GM19467 (cell line): ENCODE data around the gene PRR20E.
"Not testable (repeated sequence)": the region's sequence is repeated elsewhere in the genome, so short reads cannot be mapped to it uniquely, and the experiment has no call there.

Experiments
- ATAC-seq: cut with Tn5 transposase; IDR thresholded peaks from one replicate; pipeline ENCODE4 v1.9.1; 2021; ENCODE audit warnings: mild to moderate bottlenecking, moderate library complexity; ENCODE audit not compliant: unreplicated experiment

Gene PRR20E

DNA sequence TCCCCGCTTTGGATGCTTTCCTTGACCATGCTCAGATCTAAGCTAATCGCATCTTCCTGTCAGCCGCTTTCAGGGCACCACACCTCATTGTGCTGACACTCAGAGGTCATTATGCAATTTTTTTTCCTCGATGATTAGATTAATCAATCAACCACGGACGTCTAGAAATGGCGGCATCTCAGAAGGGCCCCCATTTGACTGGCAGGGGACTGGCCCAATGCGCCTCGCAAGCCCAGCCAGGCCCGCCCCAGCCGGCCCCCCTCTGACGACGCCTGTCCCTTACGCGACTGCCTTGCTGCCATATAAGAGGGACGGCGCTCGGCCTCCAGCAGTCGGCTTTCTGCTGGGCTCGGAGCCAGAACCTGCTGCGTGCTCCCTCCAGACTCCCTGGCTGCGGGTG is at the start of gene PRR20E:
PRR20E (plus strand) TSS at position 301 of the 400 bp plus-strand sequence. CDS start 387 bp downstream, outside the sequence.
- not testable (repeated sequence) for ATAC-seq

DNA sequence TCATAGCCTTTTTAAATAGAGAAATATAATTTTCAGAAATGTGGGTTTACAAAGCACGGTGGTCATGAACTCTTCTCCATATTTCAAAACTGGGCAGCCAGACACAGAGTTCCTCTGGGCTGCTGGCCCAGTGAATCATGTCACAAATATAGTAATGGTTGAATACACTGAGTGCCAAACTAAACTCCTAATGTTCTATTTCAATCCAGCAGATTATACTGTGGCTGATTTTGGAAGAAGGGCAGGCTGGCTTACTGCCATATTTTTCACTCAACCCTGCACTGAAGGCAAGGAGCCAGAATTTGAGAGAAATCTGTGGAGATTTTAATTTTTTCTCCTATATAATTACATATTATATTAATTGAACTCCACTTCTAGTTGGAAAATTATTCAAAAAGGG is 43.3 kb upstream of the PRR20E start:
- no peak for ATAC-seq

DNA sequence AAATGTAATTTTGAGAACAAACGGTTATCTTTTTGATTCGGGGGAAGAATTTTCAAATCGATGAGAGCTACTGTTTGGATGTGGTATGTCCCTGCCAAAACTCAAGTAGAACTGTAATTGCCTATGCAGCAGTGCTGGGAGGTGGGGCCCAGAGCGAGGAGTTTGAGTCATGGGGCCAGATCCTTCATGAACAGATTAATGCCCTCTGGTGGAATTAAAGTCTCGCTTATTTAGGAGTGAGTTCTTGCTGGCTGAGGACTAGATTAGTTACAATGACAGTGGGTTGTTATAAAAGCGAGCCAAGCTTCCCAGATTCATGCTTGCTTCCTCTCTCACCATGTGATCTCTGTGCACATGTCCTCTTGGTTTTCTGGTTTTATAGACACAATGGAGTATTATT is 38.1 kb upstream of the PRR20E start:
- no peak for ATAC-seq

DNA sequence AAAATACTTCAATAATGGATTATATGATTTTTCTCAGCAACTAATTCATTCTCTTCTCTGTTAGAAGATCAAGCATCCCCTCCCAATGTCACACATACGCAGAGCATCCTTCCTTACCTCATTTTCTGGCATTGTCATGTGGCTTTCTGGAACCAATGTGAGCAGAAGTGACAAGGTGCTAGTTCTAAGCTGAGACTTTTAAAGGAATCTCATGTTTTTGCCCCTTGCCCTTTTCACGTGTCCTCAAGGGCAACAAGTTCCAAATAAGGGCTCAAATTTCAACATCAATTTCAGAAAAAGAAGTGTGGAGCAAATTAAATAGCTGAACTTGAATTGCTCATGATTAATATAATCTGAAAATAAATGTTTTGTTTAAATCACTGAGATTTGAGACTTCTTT is 30.9 kb upstream of the PRR20E start:
- no peak for ATAC-seq

DNA sequence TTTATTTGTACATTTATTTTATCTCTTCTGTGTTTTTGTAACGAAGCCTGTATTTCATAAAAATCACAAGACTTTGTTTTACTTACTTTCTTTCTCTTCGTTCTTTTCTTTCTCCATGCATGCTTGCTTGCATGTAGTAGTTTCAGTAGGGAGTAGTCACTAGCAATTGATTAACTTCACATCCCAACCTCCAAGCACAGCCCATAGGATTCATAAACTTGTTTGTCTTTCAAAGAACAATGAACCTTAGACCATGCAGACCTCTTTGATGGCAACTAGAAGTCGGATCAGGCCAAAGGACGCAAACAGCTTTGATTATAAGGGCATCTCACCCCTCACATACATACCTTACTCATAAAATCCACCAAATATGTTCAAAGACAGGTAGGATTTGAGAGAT is 29.4 kb upstream of the PRR20E start:
- no peak for ATAC-seq

DNA sequence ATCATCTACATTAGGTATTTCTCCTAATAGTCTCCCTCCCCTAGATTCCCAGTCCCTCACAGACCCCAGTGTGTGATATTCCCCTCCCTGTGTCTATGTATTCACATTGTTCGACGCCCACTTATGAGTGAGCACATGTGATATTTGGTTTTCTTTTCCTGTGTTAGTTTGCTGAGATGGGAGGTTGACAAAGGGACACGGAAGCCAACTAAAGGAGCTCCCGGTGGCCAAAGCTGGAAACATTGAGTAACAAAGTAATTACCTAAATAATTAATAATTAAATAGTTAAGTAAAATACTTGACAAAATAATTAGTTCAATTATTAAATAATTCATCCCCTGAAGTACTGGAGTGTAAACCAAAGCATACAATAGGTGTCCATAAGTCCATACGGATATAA is 28.0 kb upstream of the PRR20E start:
- ATAC-seq, result no peak

DNA sequence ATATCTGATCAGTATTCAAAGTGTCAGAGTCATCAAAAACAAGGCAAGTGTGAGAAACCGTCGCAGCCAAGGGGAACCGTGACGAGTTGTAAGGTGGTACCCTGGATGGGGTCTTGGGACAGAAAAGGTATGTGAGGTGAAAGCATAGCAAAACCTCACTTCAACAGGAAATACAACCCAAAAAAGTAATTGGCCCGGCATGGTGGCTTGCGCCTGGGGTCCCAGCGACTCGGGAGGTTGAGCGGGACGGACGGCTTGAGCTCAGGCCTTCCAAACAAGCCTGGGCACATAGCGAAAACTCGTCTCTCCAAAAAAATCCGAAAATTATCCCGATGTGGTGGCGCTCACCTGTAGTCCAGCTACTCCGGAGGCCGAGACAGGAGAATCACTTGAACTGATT is 27.2 kb upstream of the PRR20E start:
- not testable (repeated sequence) for ATAC-seq

DNA sequence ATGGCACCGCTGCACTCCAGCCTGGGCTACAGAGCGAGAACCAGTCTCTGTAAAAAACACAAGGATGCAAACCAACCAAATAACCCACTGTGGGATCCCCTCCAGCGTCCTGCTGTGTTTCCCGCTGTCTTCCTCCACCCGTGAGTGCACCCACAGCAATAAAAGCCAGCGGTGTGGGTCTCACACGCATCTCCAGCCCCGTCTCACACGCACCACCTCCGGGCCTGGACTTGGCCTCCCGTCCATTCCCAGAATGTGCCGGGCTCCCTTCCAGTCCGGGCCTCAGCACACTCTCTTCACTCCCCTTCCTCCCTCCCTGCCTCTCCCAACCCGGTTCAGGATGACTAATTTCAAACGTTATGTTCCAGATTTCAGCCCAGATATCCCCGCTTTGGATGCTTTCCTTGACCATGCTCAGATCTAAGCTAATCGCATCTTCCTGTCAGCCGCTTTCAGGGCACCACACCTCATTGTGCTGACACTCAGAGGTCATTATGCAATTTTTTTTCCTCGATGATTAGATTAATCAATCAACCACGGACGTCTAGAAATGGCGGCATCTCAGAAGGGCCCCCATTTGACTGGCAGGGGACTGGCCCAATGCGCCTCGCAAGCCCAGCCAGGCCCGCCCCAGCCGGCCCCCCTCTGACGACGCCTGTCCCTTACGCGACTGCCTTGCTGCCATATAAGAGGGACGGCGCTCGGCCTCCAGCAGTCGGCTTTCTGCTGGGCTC is 26.6 kb upstream of the PRR20E start, which contains the start of gene PRR20A:
PRR20A (plus strand) TSS at position 684 of the 734 bp plus-strand sequence. CDS start 387 bp downstream, outside the sequence.
- ATAC-seq, result not testable (repeated sequence)

DNA sequence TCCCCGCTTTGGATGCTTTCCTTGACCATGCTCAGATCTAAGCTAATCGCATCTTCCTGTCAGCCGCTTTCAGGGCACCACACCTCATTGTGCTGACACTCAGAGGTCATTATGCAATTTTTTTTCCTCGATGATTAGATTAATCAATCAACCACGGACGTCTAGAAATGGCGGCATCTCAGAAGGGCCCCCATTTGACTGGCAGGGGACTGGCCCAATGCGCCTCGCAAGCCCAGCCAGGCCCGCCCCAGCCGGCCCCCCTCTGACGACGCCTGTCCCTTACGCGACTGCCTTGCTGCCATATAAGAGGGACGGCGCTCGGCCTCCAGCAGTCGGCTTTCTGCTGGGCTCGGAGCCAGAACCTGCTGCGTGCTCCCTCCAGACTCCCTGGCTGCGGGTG is 19.8 kb upstream of the PRR20E start, which contains the start of gene PRR20B:
PRR20B (plus strand) TSS at position 301 of the 400 bp plus-strand sequence. CDS start 387 bp downstream, outside the sequence.
- not testable (repeated sequence) for ATAC-seq

DNA sequence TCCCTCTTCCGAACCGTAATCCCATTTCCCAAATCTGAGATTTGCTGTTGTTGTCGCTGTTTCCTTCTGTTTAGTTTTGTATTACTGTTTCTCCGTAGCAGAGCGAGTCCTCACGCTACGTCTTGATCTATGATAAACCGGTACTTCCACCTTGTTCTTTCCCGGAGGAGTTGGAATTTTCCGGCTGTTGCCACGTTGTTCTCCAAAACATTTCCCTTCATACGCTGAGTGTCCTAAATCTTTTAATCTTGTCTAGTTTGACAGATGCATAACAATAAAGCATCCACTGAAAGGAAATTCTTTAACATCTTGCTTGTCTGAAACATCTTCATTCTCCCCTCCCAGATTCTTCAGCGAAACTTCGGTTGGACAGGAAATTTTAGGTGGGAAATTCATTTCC is 18.9 kb upstream of the PRR20E start:
- not testable (repeated sequence) for ATAC-seq

DNA sequence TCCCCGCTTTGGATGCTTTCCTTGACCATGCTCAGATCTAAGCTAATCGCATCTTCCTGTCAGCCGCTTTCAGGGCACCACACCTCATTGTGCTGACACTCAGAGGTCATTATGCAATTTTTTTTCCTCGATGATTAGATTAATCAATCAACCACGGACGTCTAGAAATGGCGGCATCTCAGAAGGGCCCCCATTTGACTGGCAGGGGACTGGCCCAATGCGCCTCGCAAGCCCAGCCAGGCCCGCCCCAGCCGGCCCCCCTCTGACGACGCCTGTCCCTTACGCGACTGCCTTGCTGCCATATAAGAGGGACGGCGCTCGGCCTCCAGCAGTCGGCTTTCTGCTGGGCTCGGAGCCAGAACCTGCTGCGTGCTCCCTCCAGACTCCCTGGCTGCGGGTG is 13.2 kb upstream of the PRR20E start, which contains the start of gene PRR20C:
PRR20C (plus strand) TSS at position 301 of the 400 bp plus-strand sequence. CDS start 387 bp downstream, outside the sequence.
- ATAC-seq, result not testable (repeated sequence)

DNA sequence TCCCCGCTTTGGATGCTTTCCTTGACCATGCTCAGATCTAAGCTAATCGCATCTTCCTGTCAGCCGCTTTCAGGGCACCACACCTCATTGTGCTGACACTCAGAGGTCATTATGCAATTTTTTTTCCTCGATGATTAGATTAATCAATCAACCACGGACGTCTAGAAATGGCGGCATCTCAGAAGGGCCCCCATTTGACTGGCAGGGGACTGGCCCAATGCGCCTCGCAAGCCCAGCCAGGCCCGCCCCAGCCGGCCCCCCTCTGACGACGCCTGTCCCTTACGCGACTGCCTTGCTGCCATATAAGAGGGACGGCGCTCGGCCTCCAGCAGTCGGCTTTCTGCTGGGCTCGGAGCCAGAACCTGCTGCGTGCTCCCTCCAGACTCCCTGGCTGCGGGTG is 6.7 kb upstream of the PRR20E start, which contains the start of gene PRR20D:
PRR20D (plus strand) TSS at position 301 of the 400 bp plus-strand sequence. CDS start 387 bp downstream, outside the sequence.
- ATAC-seq, result not testable (repeated sequence)

DNA sequence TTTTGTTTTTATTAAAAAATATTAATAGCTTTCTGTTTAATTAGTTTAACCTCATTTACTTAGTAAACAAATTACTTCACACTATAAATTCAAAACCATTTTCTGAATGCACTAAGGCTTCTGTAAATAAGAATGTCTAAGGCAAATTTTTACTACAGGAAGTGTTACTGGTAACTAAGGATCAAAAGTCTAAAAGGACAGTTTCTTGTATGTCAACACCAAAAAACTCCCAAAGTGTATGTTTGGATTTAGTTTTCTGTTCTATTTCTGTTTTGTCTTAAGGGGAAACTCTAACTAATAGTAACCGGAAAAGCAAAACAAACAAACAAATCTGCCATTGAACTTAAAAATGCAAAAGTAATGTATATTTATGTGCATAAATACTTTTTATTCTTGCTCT is 24.7 kb downstream of the PRR20E start:
- ATAC-seq, result no peak

DNA sequence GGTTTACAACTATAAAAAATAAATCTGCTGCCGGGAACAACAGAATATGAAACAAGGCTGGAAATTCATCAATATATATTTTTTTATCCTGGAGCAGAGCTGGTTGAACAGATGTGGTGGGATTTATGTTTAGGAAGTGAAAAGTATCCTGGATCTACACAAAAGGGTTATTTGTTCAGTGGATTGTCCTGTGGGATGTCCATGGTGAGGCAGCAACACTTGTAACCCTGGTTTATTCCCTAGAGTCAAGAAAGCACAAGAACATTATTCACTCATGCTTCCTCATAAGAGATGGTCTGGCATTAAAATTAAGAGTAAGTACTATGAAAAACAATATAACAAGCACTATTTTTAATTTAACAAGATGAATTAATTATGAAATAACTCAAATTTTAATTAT is 46.0 kb downstream of the PRR20E start:
- ATAC-seq, result no peak
